Lower lobe of right lung (tissue), 2 donors: ENCODE data around the gene SEPTIN10. TPM values are rescaled to one million over a fixed set of nuclear protein-coding genes. Genes with fewer than 3 reads are reported as not detected.
A peak's percentile ranks its signal among the peaks of the same experiment; 100 is the strongest.

Experiments
- ATAC-seq, 2 donors: fragments of 200-7000 bp; cut with Tn5 transposase; one replicate each; pipeline ENCODE4 v1.9.1; 2020 to 2022; ENCODE audit warnings: mild to moderate bottlenecking in 2 of 2, moderate library complexity in 2 of 2
- DNase-seq: peaks from one replicate; pipeline ENCODE4 v3.0.0-alpha.2; 2020
- H3K27ac ChIP-seq: fragments of 200-600 bp; one replicate; pipeline ENCODE4 v1.8.0; 2022
- H3K27me3 ChIP-seq: fragments of 200-600 bp; one replicate; pipeline ENCODE4 v1.8.0; 2022; ENCODE audit warnings: low read depth
- H3K36me3 ChIP-seq: fragments of 200-600 bp; one replicate; pipeline ENCODE4 v1.8.0; 2022; ENCODE audit warnings: mild to moderate bottlenecking
- H3K4me1 ChIP-seq: fragments of 200-600 bp; one replicate; pipeline ENCODE4 v1.8.0; 2022
- H3K4me3 ChIP-seq: fragments of 200-600 bp; one replicate; pipeline ENCODE4 v1.8.0; 2022; ENCODE audit warnings: mild to moderate bottlenecking
- H3K9me3 ChIP-seq: fragments of 200-600 bp; one replicate; pipeline ENCODE4 v1.8.0; 2022
- CTCF ChIP-seq: fragments of 200-600 bp; IDR thresholded peaks from one replicate; pipeline ENCODE4 v1.8.0; 2022; ENCODE audit warnings: antibody characterized with exemption, mild to moderate bottlenecking
- intact Hi-C: fragments of 100-400 bp; cut with DNase I; formaldehyde crosslinking; loops from one replicate; pipeline ENCODE4 v1.11.0; 2022
- total RNA-seq: library from RNA; stranded (reverse); fragmentation: NEBNext Ultra II Directional; extraction: Animal tissue kit (Norgen Biotek cat#: 25700); gene quantifications from one replicate; pipeline ENCODE4 v1.2.1, GENCODE V29; 2021
- donor health status: DM: no; HTN: yes; CAD: no; lungs with severe emphysema.

The SEPTIN10 gene
- total RNA-seq, 1 donor from 2014 or later, result 86.9 TPM

GRCh38 chr2:109636317-109636716 lies 22.6 kb upstream of the SEPTIN10 start:
- H3K36me3 ChIP-seq, result no peaks in the 10 kb centered on the region
- H3K27me3 ChIP-seq, result no peaks in the 10 kb centered on the region
- ATAC-seq, result peak; percentile 74 to 77
- peaks cover 27% of the 10 kb centered on the region for H3K4me1 ChIP-seq
- H3K4me3 ChIP-seq, result no peak overlapping the region
- TF ChIP-seq CTCF, result no peak
- intact Hi-C loops, result no loop called here
- H3K27ac ChIP-seq, result peak overlapping the region; percentile 58
- DNase-seq, result no peak
- no peaks in the 10 kb centered on the region for H3K9me3 ChIP-seq

- Histone ChIP-seq H3K36me3 (no peaks in the 10 kb centered on the region), H3K4me1 (peaks cover 27% of the 10 kb centered on the region), H3K27ac (peak overlapping the region; percentile 41), H3K4me3 (no peak overlapping the region), H3K27me3 (no peaks in the 10 kb centered on the region), H3K9me3 (no peaks in the 10 kb centered on the region)
- intact Hi-C loops, result no loop called here
- DNase-seq, result no peak
- no peak for TF ChIP-seq CTCF
- ATAC-seq, result peak; percentile 77
Observed at GRCh38 chr2:109635426-109636304, 21.9 kb upstream of the SEPTIN10 start.

- DNase-seq (no peak), ATAC-seq (no peak)
- Histone ChIP-seq H3K4me3 (no peak overlapping the region), H3K27ac (no peak overlapping the region), H3K9me3 (no peaks in the 10 kb centered on the region), H3K36me3 (no peaks in the 10 kb centered on the region), H3K27me3 (no peaks in the 10 kb centered on the region), H3K4me1 (peaks cover 25% of the 10 kb centered on the region)
- no peak for TF ChIP-seq CTCF
- intact Hi-C loops, result no loop called here
Observed at GRCh38 chr2:109633284-109633961, 19.7 kb upstream of the SEPTIN10 start.

DNA sequence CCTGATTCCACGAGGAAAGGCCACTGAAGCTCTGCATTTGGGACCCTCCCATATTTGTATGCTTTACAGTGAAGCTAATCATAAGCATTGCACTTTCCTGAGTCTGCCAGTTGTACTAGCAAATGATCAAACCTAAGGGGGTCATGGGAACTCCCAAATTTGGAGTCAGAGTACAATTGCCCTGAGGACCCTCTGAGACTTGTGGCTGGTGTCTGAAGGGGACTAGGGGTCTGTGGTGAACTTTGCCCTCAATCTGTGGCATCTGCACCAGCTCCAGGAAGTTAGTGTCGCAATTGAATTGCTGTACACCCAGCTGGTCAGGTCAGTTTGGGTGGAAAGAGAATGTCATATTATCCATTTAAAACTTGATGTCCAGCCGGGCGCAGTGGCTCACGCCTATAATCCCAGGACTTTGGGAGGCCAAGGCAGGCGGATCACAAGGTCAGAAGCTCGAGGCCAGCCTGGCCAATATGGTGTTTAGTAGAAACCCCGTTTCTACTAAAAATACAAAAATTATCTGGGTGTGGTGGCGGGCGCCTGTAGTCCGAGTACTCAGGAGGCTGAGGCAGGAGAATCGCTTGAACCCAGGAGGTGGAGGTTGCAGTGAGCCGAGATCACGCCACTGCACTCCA lies 18.5 kb upstream of the SEPTIN10 start:
- no peak overlapping the region for H3K27ac ChIP-seq
- intact Hi-C loops, result no loop called here
- peaks cover 19% of the 10 kb centered on the region for H3K4me1 ChIP-seq
- DNase-seq (no peak), ATAC-seq (no peak)
- no peak for TF ChIP-seq CTCF
- no peaks in the 10 kb centered on the region for H3K9me3 ChIP-seq
- no peaks in the 10 kb centered on the region for H3K36me3 ChIP-seq
- H3K27me3 ChIP-seq, result no peaks in the 10 kb centered on the region
- no peak overlapping the region for H3K4me3 ChIP-seq

DNA sequence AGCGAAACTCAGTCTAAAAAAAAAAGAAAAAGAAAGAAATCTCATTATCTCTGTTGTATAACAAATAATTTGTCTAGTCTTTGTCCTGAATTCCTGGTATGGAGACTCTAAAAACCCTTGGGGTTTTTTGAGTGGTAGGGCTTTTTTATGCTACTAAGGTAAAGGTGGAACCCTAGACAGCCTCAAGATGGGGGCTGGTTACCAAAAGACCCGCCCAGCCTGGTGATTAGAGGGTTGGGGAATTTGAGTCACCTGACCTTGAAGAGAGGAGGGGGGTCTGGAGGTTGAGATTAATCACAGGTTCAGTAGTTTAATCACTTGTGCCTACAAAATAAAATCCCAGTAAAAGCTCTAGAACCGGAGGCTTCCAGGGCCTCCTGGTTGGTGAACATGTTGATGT lies 18.0 kb upstream of the SEPTIN10 start:
- Histone ChIP-seq H3K4me3 (no peak overlapping the region), H3K27ac (no peak overlapping the region), H3K4me1 (peaks cover 17% of the 10 kb centered on the region), H3K27me3 (no peaks in the 10 kb centered on the region), H3K9me3 (no peaks in the 10 kb centered on the region), H3K36me3 (no peaks in the 10 kb centered on the region)
- ATAC-seq, result no peak
- intact Hi-C loops, result no loop called here
- DNase-seq, result no peak
- TF ChIP-seq CTCF, result no peak
